Stimulated activated CD4-positive, alpha-beta T cell treated with anti-CD3 and anti-CD28 coated beads, TNF-alpha, amount 100 ng/mL, for 48 hours (primary cell): Measurements from ENCODE around the gene CIDEA.
"Not testable (repeated sequence)": the region's sequence is repeated elsewhere in the genome, so short reads cannot be mapped to it uniquely, and the experiment has no call there.

Source experiments
- DNase-seq, 3 donors: peaks; one replicate each; pipeline ENCODE4 v3.0.0-alpha.2; 2020; ENCODE audit warnings: low read depth in 3 of 3

Gene CIDEA

GRCh38 chr18:12254136-12254819 lies at the start of gene CIDEA:
Gene CIDEA, plus strand, starts transcription at chr18:12254361. Its CDS starts 23 bp downstream, at chr18:12254384.
- no peak for DNase-seq

DNA sequence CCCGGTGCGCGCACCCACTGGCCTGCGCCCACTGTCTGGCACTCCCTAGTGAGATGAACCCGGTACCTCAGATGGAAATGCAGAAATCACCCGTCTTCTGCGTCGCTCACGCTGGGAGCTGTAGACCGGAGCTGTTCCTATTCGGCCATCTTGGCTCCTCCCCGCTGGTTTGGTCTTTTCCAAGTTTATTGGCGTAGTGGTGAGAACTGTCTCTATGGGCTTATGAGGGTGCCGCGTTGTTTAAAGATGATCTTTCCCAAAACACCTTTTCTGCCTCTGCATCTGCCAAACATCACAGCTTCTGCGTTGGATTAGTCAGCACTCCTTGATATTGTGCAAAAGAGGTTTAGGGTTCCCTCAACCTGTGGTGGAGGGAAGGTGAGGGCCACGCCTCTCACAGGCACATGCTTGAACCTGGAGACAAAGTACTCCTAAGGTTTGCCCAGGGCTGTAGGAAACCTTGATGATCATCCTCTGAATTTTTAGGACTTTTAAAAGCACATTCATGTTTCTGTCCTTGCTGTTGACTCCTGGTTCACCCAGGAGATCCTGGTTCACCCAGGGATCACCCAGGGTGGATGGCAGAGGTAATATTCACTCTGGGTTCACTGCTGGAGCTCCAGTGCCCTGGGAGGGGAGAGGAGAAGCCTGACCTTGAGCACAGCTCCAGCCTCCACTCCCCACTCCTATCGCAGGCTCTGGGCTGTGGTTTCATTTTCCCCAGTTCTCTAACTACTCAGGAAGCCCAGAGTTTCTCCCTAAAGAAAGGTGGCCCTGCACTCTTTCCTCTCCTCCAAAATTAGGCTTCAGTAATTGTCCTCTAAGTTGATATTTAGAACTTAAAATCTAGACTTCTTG lies 45.6 kb upstream of the CIDEA start:
- not testable (repeated sequence) for DNase-seq

- DNase-seq, result not testable (repeated sequence)
Observed at GRCh38 chr18:12212308-12212707, 41.9 kb upstream of the CIDEA start.

DNA sequence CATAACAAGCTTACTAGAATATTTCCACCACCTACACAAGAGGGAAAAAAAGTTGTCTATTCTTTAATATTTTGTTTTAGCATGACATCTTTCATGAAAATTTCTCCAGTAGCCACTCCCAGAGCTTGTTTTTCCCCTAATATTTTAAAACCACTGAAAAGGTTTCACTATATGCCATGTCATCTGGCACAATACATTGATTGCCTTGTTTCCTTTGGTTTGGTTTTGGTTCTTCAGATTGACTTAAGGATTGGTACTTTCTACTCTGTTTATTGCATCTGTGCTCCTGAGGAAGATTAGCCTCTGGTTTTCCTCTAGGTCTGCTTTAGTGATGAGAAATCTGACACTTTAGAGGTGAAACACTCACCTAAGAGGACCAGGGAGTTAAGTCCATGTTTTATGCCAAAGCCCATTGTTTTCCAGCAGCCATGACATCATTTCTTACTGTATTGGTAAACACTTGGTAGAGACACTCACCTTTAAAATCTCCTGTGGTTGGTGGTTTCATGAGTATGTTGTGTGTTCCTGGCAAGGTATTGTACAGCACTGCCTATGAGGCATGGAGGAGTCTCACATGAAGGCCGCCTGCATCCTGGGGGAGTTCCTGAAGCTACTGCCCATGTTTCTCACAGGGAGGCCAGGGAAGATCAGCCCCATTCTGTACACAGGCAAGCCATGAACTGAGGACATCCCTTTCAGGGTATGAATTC lies 39.7 kb upstream of the CIDEA start:
- not testable (repeated sequence) for DNase-seq

DNA sequence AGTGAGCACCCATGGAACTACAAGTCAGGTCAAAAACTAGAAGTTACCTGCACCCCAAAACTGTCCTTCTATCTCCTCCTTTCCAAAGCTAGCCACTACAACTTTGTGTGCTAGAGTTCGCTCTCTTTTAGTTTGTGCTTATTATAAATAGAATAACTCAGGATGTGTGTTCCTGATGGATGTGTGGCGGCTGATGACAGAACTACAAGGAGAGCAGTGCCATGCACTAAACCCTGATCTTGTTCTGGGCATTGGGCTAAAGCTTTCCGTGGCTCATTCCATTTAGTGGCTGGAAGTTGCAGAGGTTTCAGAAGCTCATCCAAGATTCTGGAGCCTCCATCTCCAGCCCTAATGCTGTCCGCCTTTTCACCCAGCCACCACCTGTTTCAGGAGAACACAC lies 37.7 kb upstream of the CIDEA start:
- DNase-seq, result not testable (repeated sequence)

- not testable (repeated sequence) for DNase-seq
Observed at GRCh38 chr18:12218603-12219002, 35.6 kb upstream of the CIDEA start.

- DNase-seq, result not testable (repeated sequence)
Observed at GRCh38 chr18:12222041-12222440, 32.1 kb upstream of the CIDEA start.

- not testable (repeated sequence) for DNase-seq
Observed at GRCh38 chr18:12223326-12223725, 30.8 kb upstream of the CIDEA start.

DNA sequence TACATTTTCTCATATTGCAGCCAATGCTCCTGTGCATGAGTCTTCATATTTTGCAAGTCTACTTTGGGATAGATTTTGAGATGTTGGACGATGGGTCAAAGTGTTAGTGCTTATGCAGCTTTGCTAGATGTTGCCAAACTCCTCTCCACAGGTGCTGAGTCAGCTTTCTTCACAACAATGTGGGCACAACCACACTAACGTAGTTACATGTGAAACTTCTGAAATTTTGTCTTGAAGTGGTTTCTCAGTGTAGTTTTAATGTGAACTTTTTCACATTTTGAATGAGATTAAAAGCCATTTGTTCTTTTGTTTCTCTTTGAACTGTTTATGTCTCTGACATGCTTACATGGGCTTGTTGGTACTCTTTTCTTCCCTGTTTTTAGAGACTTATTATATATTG lies 27.4 kb upstream of the CIDEA start:
- DNase-seq, result not testable (repeated sequence)

DNA sequence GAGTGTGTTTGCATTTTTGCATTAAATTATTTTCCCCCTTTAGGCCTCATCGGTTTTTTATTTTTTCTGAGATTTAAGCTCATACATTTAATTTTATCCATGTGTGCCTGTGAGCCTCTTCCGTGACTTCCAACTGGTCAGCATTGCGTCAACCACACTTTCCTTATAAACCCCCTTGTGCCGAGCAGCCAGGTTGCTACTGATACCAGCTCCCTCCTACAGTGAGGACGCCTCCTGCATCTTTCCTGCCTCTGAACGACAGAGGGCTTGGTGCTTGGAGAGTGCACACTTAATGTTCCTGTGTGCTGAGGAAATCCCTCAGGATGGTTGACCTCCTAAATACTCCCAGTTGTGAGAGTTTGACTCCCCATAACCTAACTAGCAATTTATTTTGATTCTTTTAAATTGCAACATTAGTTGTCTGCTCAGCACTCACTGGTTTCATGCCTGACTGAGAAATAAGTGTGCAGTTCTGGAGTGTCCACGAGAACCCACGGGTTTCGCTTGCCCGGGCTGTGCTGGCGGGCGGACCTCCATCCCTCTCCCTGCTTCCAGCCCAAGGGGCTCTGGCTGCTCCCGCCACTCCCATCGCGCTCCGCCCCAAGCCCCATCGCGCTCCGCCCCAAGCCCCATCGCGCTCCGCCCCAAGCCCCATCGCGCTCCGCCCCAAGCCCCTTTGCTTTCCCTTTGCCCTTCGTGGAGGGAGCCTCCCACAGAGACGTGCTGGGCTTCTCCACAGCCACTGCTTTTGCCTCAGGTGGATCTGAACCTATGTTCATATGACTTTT lies 26.6 kb upstream of the CIDEA start:
- not testable (repeated sequence) for DNase-seq

DNA sequence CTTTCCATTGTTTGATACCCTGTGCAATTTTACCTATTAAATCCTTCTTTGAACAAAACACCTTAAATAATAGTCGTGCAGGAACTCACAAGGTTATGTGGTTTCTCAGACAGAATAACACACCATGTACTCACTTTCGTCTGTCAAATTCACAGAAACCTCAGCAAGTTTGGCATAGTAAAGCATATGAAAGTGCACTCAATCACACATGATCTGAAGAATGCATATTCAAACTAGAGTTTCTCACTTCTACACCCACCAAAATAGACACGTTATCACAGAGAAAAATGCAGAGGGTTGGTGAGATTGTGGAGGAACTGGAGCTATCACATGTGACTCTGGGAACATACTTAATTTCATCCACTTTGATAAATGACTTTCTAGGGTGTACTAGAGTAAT lies 25.9 kb upstream of the CIDEA start:
- DNase-seq, result not testable (repeated sequence)

GRCh38 chr18:12230561-12230960 lies 23.6 kb upstream of the CIDEA start:
- not testable (repeated sequence) for DNase-seq

- no peak for DNase-seq
Observed at GRCh38 chr18:12231040-12231882, 22.9 kb upstream of the CIDEA start.

DNA sequence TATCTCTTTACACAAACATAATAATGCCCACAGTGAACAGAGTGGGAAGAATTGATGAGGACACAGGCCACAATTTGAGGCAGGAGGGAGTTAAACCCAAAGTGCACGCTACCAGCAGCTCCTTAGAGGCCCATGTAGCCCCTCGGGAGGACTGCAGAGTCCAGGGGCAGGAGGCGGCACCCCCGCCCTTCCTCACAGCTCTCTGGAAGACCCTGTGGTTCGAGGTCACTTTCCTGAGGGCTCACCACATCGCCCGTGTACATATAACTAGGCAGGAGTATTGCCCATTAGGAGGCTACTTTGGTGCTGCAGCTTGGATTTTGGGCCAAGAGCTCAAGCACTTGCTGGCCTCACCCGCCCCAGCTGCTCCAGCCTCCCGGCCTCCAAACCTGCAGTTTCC lies 22.2 kb upstream of the CIDEA start:
- no peak for DNase-seq

DNA sequence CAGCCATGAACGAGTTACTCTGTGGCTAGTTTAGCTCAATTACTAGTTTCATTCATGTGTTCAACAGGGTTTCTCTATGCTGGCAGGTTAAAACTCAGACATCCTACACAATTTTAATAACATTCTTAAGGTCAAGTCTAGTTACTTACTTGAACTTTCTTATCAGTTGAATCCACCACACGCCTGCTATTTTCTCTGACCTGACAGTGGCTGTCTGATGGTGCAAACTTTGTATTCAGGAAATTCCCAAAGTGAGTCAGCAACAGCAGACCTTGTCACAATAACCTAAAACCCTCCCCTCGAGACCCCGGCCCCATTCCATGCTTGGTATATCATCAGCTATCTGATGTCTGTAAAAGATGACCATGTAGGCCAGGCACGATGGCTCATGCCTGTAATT lies 20.8 kb upstream of the CIDEA start:
- no peak for DNase-seq

DNA sequence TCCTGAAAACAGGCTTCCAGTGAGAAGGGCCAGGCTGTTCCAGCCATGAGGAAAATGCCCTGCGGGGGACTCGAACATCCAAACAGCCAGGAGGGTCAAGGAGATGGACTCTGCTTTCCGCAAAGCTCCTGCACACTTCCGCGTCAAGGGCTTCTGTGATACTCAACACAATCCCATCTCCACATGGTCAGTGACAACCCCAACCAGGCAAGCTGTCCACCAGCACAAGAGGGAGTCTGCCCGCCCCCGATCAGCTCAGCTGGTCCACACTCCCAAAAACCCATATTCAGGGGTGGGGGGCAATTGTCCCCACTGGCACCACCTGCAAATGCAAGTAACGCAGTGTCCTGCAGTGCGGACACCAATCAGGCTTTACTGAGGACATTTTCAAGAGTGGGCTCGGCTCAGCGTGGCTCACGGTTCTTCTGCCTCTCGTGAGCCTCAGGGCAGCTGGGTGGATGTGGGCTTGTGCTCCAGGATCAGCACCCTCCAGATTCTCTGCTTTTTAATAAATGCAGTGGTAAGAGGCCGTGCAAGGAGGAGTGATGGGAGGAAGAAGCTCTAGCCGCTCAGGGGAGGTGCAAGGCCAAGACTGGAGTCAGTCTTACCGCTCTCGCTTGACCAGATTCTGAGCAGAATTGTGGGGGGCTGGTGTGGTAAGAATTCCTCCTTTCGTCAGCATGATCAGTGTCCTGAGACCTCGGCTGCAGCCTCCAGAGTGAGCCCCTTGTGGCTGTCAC lies 19.5 kb upstream of the CIDEA start:
- DNase-seq, result no peak

- no peak for DNase-seq
Observed at GRCh38 chr18:12236141-12236540, 18.0 kb upstream of the CIDEA start.

DNA sequence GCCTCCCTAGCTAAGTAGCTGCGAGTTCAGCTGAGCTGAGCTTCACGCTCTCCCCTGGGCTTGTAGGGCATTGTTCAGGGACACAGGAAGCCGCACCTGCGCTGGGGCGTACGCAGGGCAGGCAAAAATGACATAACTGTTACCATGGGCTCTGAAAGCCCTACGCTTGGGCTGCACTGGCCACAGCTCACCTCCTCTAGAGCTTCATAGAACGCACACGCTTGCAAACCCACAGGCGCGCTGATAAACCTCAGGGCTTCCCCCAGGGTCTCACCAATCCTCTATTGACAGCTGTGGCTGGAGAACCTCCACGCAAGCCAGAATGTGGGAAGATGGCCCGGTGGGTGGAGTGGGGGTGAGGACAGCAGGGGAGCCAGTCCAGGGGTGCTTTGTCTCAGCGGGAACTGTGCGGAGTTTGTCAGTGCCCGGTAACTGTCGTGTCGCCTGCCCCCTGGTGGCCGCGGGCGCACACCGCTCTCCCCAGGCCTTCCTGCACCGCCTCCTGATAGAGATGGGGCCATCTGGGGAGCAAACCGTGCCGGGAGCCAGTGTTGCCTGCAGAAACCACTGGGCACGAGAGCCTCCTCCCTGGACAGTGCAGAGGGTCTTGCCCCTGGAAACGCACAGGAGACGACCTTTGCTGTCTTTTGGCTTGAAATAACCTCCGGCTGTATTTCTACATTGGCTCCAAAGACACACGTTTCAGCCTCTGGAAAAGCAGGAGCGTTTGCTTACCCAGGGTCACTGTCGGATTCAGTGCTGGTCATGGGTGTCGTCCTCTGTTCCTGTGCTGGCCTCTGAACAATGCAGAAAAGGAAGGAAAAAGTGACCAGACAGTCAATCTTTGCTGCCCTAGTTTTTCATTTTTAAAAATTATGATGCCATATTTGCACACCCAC lies 17.0 kb upstream of the CIDEA start:
- peak; percentile 47 to 67 (median 65) for DNase-seq

DNA sequence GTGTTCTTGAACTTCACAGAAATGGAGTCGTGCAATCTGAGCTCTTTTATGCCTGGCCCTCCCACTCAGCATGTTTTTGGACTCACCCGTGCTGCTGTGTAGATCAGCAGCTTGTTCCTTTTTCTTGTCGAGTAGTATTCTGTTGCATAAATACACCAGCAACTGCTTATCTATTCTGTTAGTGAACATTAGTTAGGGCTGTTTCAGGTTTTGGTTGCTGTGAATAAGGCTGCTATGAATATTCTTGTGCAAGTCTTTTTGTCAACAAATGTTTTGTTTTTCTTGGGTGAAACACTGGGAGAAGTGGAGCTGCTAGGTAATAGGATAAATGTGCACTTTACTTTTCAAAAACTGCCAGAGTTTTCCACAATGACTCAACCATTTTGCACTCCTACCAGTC lies 15.3 kb upstream of the CIDEA start:
- no peak for DNase-seq
